Left ventricle myocardium inferior (tissue), 1 donor: ENCODE results near the gene FFAR3. TPM values are rescaled to one million over a fixed set of nuclear protein-coding genes. Genes with fewer than 3 reads are reported as not detected.

Experiments used
- DNase-seq: peaks from one replicate; pipeline ENCODE4 v3.0.0-alpha.2; 2020
- H3K27ac ChIP-seq: fragments of 200-600 bp; replicated peaks from 2 replicates; pipeline ENCODE4 v1.8.0; 2021
- H3K27me3 ChIP-seq: fragments of 200-600 bp; 2 replicates; pipeline ENCODE4 v1.8.0; 2021; ENCODE audit warnings: low read depth
- H3K36me3 ChIP-seq: fragments of 200-600 bp; 2 replicates; pipeline ENCODE4 v1.8.0; 2021
- H3K4me1 ChIP-seq: fragments of 200-600 bp; 2 replicates; pipeline ENCODE4 v1.8.0; 2021
- H3K4me3 ChIP-seq: fragments of 200-600 bp; 2 replicates; pipeline ENCODE4 v1.8.0; 2021; ENCODE audit warnings: mild to moderate bottlenecking, moderate library complexity
- H3K9me3 ChIP-seq: fragments of 200-600 bp; replicated peaks from 2 replicates; pipeline ENCODE4 v1.8.0; 2021
- CTCF ChIP-seq: fragments of 200-600 bp; IDR thresholded peaks from 2 replicates; pipeline ENCODE4 v1.8.0; 2021; ENCODE audit warnings: antibody characterized with exemption, mild to moderate bottlenecking, borderline replicate concordance
- intact Hi-C: fragments of 100-400 bp; cut with micrococcal nuclease; formaldehyde crosslinking; loops from one replicate; pipeline ENCODE4 v1.11.0; 2022
- total RNA-seq: library from RNA; stranded (reverse); fragmentation: NEBNext Ultra II Directional; extraction: Animal tissue kit (Norgen Biotek cat#: 25700); gene quantifications from one replicate; pipeline ENCODE4 v1.2.1, GENCODE V29; 2021
- donor health status: DM: no; HTN: yes; CAD: no; lungs with severe emphysema.

Gene FFAR3
- total RNA-seq, 1 donor from 2014 or later: not detected

GRCh38 chr19:35337984-35338296 is 20.3 kb upstream of the FFAR3 start:
- Histone ChIP-seq H3K9me3 (no peaks in the 10 kb centered on the region), H3K4me1 (no peaks in the 10 kb centered on the region), H3K27me3 (peaks cover 63% of the 10 kb centered on the region), H3K27ac (no peak overlapping the region), H3K36me3 (no peaks in the 10 kb centered on the region), H3K4me3 (no peak overlapping the region)
- DNase-seq: no peak
- intact Hi-C loops: no loop called here
- no peak for TF ChIP-seq CTCF

- intact Hi-C loops: no loop called here
- Histone ChIP-seq H3K36me3 (no peaks in the 10 kb centered on the region), H3K9me3 (no peaks in the 10 kb centered on the region), H3K4me1 (no peaks in the 10 kb centered on the region), H3K27me3 (peaks cover 60% of the 10 kb centered on the region), H3K27ac (no peak overlapping the region), H3K4me3 (no peak overlapping the region)
- no peak for TF ChIP-seq CTCF
- DNase-seq: no peak
These were observed 17.8 kb upstream of the FFAR3 start for GRCh38 chr19:35340431-35340830.

GRCh38 chr19:35341006-35341405 is 17.3 kb upstream of the FFAR3 start:
- H3K27ac ChIP-seq: no peak overlapping the region
- H3K27me3 ChIP-seq: peaks cover 60% of the 10 kb centered on the region
- H3K36me3 ChIP-seq: no peaks in the 10 kb centered on the region
- intact Hi-C loops: no loop called here
- no peak for TF ChIP-seq CTCF
- no peaks in the 10 kb centered on the region for H3K9me3 ChIP-seq
- no peak overlapping the region for H3K4me3 ChIP-seq
- DNase-seq: no peak
- H3K4me1 ChIP-seq: no peaks in the 10 kb centered on the region

GRCh38 chr19:35341565-35342225 is 16.6 kb upstream of the FFAR3 start:
- no peak for TF ChIP-seq CTCF
- Histone ChIP-seq H3K4me1 (no peaks in the 10 kb centered on the region), H3K27ac (no peak overlapping the region), H3K4me3 (no peak overlapping the region), H3K9me3 (no peaks in the 10 kb centered on the region), H3K27me3 (peaks cover 60% of the 10 kb centered on the region), H3K36me3 (no peaks in the 10 kb centered on the region)
- DNase-seq: no peak
- intact Hi-C loops: no loop called here

GRCh38 chr19:35342430-35342829 is 15.8 kb upstream of the FFAR3 start:
- no peak for TF ChIP-seq CTCF
- intact Hi-C loops: no loop called here
- no peaks in the 10 kb centered on the region for H3K4me1 ChIP-seq
- peaks cover 56% of the 10 kb centered on the region for H3K27me3 ChIP-seq
- no peaks in the 10 kb centered on the region for H3K9me3 ChIP-seq
- no peaks in the 10 kb centered on the region for H3K36me3 ChIP-seq
- no peak overlapping the region for H3K4me3 ChIP-seq
- no peak for DNase-seq
- no peak overlapping the region for H3K27ac ChIP-seq
